Fibroblast of upper back skin (primary cell): Measurements from ENCODE around the gene USP4.
"Not testable (repeated sequence)": the region's sequence is repeated elsewhere in the genome, so short reads cannot be mapped to it uniquely, and the experiment has no call there.

Experiments used
- DNase-seq: peaks from one replicate; pipeline ENCODE4 v3.0.0-alpha.2; 2013

USP4 gene

DNA sequence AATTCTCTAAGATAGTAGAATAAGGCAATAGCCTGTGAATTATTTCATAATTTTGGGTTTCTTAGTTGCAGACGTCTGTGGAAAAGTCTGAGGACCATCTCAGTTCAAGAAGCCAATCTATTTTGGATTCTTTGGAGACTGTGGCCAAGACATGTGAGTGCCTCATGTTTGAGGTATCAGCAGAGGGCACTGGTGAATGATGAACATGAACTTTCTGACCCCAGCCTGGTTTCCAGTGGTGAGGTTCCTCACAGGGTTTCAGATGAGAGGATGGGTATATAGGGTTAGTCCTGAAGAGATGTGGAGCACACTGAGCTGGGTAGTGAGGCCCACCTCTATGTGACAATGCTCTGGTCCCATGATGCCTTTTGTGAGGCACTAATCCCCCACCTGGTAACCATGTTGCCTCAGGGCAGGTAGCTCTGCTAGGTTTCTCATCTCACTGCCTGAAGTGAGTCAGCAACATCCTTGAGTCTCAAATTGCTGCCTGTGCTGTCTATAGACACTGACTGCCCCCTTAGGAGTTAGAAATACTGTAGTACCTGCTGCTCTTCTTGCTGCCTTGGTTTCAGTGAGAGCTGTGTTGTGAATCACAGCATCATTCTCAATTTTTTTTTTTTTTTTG is 95.2 kb downstream of the USP4 start:
- DNase-seq: no peak

GRCh38 chr3:49240091-49240490 is 99.8 kb downstream of the USP4 start:
- not testable (repeated sequence) for DNase-seq

DNA sequence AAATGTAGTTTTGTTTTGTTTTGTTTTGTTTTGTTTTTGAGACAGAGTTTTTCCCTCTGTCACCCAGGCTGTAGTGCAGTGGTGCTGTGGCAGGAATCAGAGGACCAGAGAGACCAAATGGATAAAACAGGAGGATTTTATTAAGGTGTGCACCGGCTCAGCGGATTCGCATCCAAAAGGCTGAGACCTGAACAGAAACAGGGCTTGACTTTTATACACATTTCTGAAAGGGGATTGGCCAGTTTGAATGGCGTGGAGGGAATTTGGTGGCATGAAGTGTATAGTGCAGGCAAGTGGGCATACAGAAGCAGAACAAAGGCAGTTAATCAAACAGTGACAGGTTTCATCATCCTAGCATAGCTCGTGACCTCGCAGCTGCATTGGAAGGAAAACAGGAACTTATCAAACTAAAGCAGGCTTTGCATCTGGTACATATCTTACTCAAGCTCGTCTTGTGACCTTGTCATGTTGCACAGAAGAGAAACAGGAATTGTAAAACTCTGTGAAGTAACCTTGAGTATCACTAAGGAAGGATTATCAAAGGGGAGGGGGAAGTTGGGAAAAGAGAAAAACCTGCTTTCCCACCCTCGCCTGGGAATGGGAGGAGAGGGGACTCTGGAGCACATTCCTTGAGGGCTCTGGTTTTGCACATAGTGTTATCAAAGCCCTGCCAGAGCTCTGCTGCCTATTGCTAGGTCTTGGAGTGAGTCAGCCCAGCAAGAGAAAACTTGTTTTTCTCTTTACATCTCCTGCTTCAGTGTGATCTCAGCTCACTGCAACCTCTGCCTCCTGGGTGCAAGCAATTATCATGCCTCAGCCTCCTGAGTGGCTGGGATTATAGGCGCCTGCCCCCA is 101.4 kb downstream of the USP4 start:
- DNase-seq: peak; percentile 11

DNA sequence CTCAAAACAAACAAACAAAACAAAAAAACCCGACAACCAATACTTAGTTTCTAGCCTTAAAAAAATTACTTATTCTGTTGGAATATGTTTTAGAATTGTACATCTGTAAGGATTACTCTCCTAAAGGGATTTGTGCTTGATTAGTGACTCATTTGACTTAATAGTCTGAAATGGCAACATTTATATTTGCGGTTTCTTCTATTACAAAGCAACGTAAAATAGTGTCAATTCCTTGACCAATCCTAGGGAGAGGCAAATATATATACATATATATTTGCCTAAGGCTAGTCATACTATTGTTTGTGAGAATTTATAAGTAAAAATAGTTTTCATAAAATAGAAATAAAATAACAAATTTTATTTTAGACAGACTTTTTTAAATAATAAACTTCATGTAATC is 102.5 kb downstream of the USP4 start:
- DNase-seq: no peak

DNA sequence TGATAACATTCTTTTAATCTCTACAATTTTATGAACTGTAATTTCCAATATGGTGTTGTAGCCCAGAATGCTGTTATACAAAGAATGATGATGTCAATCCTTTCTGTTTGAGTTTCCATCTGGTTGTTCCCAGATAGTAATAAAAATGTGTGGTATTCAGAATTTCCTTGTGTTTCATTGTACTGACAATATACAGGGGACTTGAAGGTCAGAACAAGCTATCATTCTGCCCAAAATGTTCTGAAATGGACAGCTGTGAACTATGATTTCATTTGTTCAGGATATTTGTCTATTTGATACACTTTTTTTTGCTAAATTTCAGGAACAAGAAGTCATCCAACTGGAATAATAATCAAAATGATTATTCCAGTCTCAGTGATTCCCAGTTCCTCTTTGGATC is 103.6 kb downstream of the USP4 start:
- DNase-seq: no peak

GRCh38 chr3:49228817-49229216 is 111.0 kb downstream of the USP4 start:
- not testable (repeated sequence) for DNase-seq
